ENCODE data around the gene FRMD4B.
"Not testable (repeated sequence)": the region's sequence is repeated elsewhere in the genome, so short reads cannot be mapped to it uniquely, and the experiment has no call there.

FRMD4B gene

DNA sequence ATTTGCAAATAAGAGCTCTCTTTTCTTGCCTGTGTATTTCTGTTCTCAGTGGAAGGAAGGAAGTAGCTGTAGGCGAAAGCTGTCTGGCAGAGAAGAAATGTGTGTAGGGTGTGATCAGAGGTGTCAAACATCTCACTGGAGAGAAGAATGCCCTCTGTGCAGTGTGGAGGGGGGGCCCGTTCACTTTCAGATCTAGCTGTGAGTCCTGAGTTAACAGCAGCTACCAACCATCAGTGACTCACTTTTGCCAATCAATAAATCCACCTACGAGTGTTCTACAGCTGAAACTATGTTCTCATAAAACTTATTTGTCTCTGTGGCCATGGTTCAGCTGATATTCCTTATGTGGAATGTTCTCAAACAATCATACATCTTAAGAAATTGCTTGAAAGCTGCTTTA, 103.7 kb downstream of the FRMD4B start:
- no peak for DNase-seq

- DNase-seq, result not testable (repeated sequence)
Measured at GRCh38 chr3:69277403-69277802, 108.5 kb downstream of the FRMD4B start.

DNA sequence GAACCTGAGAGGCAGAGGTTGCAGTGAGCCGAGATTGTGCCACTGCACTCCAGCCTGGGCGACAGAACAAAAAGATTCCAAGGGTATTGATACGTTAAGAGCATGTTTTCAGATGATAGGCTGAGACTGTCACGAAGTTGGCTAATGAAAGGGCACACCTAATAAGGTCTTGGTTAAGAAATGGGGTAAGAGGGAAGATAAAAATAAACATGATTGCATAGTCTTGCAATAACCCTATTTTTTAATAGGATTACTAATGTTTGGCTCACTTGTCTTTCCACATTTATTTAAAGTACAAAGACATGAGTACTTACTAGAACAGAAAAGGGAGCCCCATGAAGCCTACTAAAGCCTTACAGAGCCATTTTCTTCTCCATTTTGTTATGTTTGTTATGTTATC, 109.0 kb downstream of the FRMD4B start:
- DNase-seq, result no peak

DNA sequence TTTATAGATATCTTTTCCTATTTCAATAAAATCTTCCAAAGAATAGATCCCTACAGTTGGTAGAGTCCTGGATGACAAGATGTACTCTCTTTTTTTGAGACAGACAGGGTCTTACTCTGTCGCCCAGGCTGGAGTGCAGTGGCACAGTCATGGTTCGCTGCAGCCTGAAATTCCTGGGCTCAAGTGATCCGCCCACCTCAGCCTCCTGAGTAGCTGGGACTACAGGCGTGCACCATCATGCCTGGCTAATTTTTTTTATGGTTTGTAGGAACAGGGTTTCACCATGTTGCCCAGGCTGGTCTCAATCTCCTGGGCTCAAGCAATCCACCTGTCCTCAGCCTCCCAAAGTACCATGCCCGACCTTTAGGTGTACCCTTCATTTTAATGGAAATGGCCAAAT, 109.7 kb downstream of the FRMD4B start:
- DNase-seq, result not testable (repeated sequence)

- DNase-seq, result no peak
Measured at GRCh38 chr3:69273896-69274295, 112.0 kb downstream of the FRMD4B start.

- DNase-seq, result no peak
Measured at GRCh38 chr3:69272556-69272955, 113.3 kb downstream of the FRMD4B start.

DNA sequence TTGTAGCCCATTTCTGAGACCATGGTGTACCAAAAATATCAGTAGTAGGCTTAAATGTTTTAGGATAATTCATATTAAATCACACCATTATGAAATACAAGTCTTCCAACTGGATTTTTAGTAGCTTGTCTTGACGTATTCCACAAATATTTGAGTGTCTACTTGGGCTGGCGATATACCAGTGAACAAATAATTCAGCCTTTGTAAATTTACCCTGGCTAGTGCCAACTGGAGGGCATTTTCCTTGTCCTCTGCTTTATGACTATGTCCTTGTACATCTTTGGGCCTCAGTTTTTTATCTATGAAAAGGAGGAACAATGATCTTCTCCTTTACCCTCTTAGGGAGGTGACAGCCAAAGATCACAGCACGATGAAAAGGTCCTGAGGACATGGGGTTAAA, 114.8 kb downstream of the FRMD4B start:
- no peak for DNase-seq

DNA sequence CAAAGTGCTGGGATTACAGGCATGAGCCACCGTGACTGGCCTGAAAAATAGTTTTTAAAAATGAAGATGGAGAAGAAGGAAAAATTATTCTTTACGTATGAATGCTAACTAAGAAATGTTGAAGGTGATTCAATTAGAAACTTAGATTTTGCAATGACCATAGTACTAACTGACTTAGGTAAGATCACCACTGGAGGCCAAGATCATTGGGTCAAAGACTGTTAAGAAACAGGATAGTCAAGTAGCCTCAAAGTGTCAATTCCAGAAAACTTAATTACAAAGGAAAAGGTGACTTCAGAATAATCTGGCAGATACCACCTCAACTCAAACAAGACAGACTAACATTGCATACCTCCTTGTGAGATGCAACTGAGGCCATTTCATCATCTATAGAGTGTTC, 119.3 kb downstream of the FRMD4B start:
- DNase-seq, result no peak

DNA sequence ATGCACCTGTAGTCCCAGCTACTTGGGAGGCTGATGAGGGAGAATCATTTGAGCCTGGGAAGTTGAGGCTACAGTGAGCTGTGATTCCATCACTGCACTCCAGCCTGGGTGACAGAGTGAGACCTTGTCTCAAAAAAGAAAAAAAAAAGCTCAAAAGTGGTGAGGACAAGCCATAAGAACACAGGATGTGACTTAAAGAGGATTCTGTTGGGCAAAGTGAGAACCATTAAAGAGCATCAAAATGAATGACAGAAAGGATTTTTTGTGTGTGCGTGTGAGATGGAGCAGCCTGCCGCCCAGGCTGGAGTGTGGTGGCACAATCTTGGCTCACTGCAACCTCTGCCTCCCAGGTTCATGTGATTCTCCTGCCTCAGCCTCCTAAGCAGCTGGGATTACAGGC, 119.8 kb downstream of the FRMD4B start:
- not testable (repeated sequence) for DNase-seq

- DNase-seq, result not testable (repeated sequence)
Measured at GRCh38 chr3:69260843-69261405, 125.0 kb downstream of the FRMD4B start.

- DNase-seq, result no peak
Measured at GRCh38 chr3:69260216-69260787, 125.6 kb downstream of the FRMD4B start.

GRCh38 chr3:69259125-69259524, 126.8 kb downstream of the FRMD4B start:
- peak; percentile 53 for DNase-seq

DNA sequence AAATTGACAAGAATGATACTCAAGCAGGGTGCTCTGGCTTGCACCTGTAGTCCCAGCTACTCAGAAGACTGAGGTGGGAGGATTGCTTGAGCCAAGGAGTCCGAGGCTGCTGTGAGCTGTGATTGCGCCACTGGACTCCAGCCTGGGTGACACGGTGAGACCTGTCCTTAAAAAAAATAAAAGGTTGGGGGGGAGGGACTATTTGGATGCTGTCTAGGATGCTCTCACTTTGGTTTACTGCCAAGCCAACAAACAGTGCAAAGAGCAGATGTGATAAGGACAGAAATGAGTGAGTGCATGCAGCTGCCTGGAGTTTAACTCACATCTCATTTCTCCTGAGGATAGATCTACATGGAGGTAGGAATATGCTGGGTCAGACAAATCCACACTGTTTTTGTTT, 130.0 kb downstream of the FRMD4B start:
- DNase-seq, result no peak

- no peak for DNase-seq
Measured at GRCh38 chr3:69254351-69254750, 131.5 kb downstream of the FRMD4B start.

GRCh38 chr3:69252631-69253030, 133.3 kb downstream of the FRMD4B start:
- no peak for DNase-seq

- DNase-seq, result no peak
Measured at GRCh38 chr3:69252141-69252540, 133.7 kb downstream of the FRMD4B start.

- no peak for DNase-seq
Measured at GRCh38 chr3:69251078-69251805, 134.6 kb downstream of the FRMD4B start.

GRCh38 chr3:69250014-69250413, 135.9 kb downstream of the FRMD4B start:
- DNase-seq, result peak; percentile 93

DNA sequence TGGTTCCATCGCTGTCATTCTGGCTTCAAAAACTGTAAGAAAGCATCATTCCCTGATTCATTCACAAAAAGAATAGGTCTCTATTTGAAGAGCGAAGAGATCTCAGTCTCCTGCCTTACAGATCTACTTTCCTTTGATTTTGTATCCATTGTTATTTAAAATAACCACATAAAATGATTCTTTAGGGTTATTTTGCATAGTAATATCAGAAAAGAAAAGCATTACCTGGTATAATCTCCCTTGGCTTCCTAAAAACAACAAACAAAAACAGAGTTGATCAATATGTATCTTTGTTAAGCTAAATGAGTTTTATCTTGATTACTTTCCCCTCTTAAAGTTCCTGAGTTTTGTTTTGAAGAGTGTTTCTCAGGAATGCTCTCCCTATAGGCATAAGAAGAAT, 136.9 kb downstream of the FRMD4B start:
- no peak for DNase-seq

DNA sequence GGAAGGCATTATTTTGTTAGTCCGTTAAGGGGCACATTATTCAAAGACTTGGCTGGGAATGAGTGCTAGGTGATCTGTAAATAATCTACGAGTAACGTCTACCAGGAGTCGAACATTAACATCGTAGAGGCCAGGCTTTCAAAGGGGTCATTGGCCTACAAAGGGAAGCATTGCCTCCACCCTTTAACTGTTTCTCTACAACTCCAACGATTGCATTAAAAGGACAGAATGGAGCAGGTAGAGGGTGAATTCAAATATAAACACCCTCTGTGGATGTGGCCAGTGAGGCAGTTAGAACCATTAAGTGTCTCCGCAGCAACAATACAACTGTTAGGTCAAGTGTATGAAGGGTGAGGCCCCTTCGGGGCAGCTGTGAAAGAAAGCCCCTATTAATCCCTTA, 137.5 kb downstream of the FRMD4B start:
- DNase-seq, result peak; percentile 74

- no peak for DNase-seq
Measured at GRCh38 chr3:69246612-69247011, 139.3 kb downstream of the FRMD4B start.

DNA sequence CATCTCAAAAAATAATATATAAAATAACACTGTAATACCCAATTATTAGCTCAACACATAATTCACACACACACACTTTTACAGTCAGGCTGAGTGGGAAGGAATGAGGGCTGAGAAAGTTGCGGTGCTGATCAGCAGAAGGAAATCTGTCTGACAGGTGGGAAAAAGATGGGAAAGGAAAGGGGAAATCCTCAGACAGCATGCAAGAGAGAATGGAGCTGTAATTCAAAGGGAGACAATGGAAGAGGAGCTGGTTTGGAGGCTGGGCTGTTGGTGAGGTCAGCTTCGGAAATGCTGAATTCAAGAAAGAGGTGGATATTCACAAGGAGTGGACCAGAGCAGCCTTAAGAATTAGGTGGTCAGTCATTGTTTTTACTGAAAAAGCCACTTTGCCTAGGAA, 141.8 kb downstream of the FRMD4B start:
- peak; percentile 80 for DNase-seq

DNA sequence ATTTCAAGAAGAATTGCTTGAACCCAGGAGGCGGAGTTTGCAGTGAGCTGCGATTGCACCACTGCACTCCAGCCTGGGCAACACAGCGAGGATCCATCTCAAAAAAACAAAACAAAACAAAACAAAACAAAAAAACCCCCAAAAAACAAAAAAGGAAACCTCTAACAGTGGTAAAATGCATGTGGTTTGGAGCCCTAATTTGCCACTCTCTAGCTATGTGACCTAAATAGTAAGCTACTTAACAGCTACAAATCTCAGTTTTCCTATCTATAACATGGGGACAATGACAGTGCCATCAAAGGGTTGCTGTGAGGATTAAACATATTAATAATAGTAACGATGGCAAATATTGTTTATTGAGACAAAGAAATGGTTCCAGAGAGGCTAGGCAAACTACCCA, 144.1 kb downstream of the FRMD4B start:
- DNase-seq, result no peak

Measured in eye (tissue), 1 donor.